NT2/D1 (cell line): Measurements from ENCODE around the gene FAM83E.
A peak's percentile ranks its signal among the peaks of the same experiment; 100 is the strongest.

Experiments used
- DNase-seq: peaks from one replicate; pipeline ENCODE4 v3.0.0-alpha.2; 2011; ENCODE audit warnings: low read depth, low spot score
- H3K27me3 ChIP-seq: 2 replicates; pipeline ENCODE4 v1.6.0; 2011; ENCODE audit warnings: mild to moderate bottlenecking; ENCODE audit not compliant: insufficient read length, insufficient read depth
- H3K36me3 ChIP-seq: 2 replicates; pipeline ENCODE4 v1.6.1; 2011; ENCODE audit warnings: mild to moderate bottlenecking, low read length, mixed read lengths; ENCODE audit not compliant: insufficient read depth, insufficient read length
- H3K4me1 ChIP-seq: 2 replicates; pipeline ENCODE4 v1.5.1; 2011; ENCODE audit not compliant: insufficient read depth, insufficient read length
- H3K4me3 ChIP-seq: 2 replicates; pipeline ENCODE4 v1.5.1; 2011; ENCODE audit warnings: low read depth; ENCODE audit not compliant: insufficient read length
- H3K9ac ChIP-seq: 2 replicates; pipeline ENCODE4 v1.6.0; 2011; ENCODE audit warnings: low read depth; ENCODE audit not compliant: insufficient read length
- H3K9me3 ChIP-seq: 2 replicates; pipeline ENCODE4 v1.5.1; 2011; ENCODE audit warnings: mild to moderate bottlenecking, low read length; ENCODE audit not compliant: insufficient read depth
- SUZ12 ChIP-seq: IDR thresholded peaks from 2 replicates; pipeline ENCODE4 v1.6.1; 2011; ENCODE audit not compliant: insufficient read length, insufficient read depth; ENCODE audit errors: extremely low read depth
- YY1 ChIP-seq: IDR thresholded peaks from 2 replicates; pipeline ENCODE4 v1.6.1; 2011; ENCODE audit not compliant: insufficient read length, insufficient read depth
- ZNF274 ChIP-seq: IDR thresholded peaks from 2 replicates; pipeline ENCODE4 v1.6.1; 2011; ENCODE audit warnings: mild to moderate bottlenecking, low read depth, low read length

Gene FAM83E

DNA sequence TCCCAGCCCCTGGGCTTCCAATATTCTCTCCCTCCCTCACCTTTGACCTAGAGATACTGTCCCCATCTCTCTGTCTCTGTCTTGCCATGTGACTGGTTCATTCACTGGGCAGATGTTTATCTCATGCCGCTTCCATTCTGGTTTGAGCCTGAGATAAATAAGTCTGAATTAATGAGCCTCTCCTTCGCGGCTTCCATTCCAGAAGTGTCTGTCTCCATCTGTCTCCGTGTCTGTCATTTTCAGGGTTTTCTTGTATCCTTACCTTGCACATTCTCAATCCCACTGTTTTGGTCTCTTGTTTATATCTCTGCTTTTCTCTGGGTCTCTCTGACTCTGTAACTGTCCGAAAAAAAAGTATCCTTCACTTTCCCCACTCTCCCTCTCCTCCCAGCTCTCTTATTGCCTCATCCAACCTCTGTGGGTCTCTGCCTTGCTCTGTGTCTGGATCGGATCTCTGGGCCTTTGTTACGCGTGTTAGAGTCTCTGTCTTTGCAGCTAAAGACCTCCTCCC, 8.7 kb upstream of the FAM83E start:
- peak overlapping the region; percentile 10 for H3K4me3 ChIP-seq
- peak overlapping the region; percentile 15 for H3K9ac ChIP-seq
- TF ChIP-seq ZNF274, result no peak
- no peak for TF ChIP-seq SUZ12
- TF ChIP-seq YY1, result no peak
- DNase-seq, result no peak
- no peaks in the 10 kb centered on the region for H3K4me1 ChIP-seq
- H3K9me3 ChIP-seq, result no peaks in the 10 kb centered on the region
- H3K36me3 ChIP-seq, result peaks cover 17% of the 10 kb centered on the region
- H3K27me3 ChIP-seq, result no peaks in the 10 kb centered on the region

- peak overlapping the region; percentile 96 for H3K4me3 ChIP-seq
- H3K9ac ChIP-seq, result peak overlapping the region; percentile 76
- no peak for DNase-seq
- TF ChIP-seq SUZ12, result no peak
- no peak for TF ChIP-seq ZNF274
- TF ChIP-seq YY1, result no peak
- no peaks in the 10 kb centered on the region for H3K27me3 ChIP-seq
- H3K4me1 ChIP-seq, result peaks cover 23% of the 10 kb centered on the region
- peaks cover 42% of the 10 kb centered on the region for H3K36me3 ChIP-seq
- no peaks in the 10 kb centered on the region for H3K9me3 ChIP-seq
These were observed 5.1 kb upstream of the FAM83E start for GRCh38 chr19:48619692-48620585.

GRCh38 chr19:48618916-48619691, 4.2 kb upstream of the FAM83E start, which contains the start of the genes RPL18 and SPHK2:
TSS of gene RPL18 (minus strand) at chr19:48619178. CDS start at chr19:48619143, 35 bp downstream.
TSS of gene SPHK2 (plus strand) at chr19:48619506. CDS start at chr19:48620515, 1,009 bp downstream.
- TF ChIP-seq YY1, result peak; percentile 14
- no peak for TF ChIP-seq SUZ12
- peaks cover 23% of the 10 kb centered on the region for H3K4me1 ChIP-seq

DNA sequence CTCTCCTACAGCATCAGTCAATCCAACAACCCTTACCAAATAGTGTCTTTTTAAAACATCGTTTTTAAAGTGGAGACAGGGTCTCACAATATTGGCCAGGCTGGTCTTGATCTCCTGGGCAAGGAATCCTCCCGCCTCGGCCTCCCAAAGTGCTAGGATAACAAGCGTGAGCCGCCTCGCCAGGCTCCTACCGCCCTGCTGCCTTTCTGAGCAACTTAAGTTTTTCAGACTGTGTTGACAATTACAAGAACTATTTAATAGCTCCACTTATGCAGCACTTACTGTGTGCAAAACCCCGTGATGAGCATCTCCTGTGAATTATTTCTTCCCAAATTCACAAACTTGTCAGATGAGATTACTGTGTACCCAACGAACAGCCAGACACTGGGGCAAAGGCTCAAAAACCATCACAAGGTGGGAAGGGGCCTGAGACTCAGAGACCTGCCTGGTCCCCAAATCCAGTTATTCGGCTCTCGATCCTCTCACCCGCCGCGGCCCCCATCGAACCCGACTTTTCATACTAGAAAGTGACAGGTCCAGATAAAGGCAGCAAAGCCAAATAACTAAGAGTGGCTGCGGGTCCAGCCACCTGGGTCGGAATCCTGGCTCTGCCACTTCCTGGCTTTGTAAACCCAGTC, 3.5 kb upstream of the FAM83E start:
- Histone ChIP-seq H3K4me1 (peaks cover 23% of the 10 kb centered on the region), H3K9me3 (no peaks in the 10 kb centered on the region)
- no peak for TF ChIP-seq ZNF274
- no peak for TF ChIP-seq YY1
- TF ChIP-seq SUZ12, result no peak

More at GRCh38 chr19:48618916-48619691, 4.2 kb upstream of the FAM83E start, which contains the start of the genes RPL18 and SPHK2:
- Histone ChIP-seq H3K9ac (peak within 1 kb of the TSS; percentile 96), H3K27me3 (no peaks in the 10 kb centered on the region), H3K36me3 (peaks cover 48% of the 10 kb centered on the region), H3K9me3 (no peaks in the 10 kb centered on the region), H3K4me3 (peak within 1 kb of the TSS; percentile 96)
- peak; percentile 92 for DNase-seq

GRCh38 chr19:48617146-48617937, 2.5 kb upstream of the FAM83E start:
- no peaks in the 10 kb centered on the region for H3K27me3 ChIP-seq
- TF ChIP-seq SUZ12, result no peak
- TF ChIP-seq ZNF274, result no peak
- TF ChIP-seq YY1, result no peak
- H3K4me3 ChIP-seq, result peak overlapping the region; percentile 96
- H3K4me1 ChIP-seq, result peaks cover 23% of the 10 kb centered on the region
- peak overlapping the region; percentile 96 for H3K9ac ChIP-seq
- no peaks in the 10 kb centered on the region for H3K9me3 ChIP-seq
- DNase-seq, result no peak
- H3K36me3 ChIP-seq, result peaks cover 60% of the 10 kb centered on the region

More for the DNA sequence above, 3.5 kb upstream of the FAM83E start:
- Histone ChIP-seq H3K4me3 (peak overlapping the region; percentile 96), H3K27me3 (no peaks in the 10 kb centered on the region), H3K9ac (peak overlapping the region; percentile 96), H3K36me3 (peaks cover 54% of the 10 kb centered on the region)
- no peak for DNase-seq

DNA sequence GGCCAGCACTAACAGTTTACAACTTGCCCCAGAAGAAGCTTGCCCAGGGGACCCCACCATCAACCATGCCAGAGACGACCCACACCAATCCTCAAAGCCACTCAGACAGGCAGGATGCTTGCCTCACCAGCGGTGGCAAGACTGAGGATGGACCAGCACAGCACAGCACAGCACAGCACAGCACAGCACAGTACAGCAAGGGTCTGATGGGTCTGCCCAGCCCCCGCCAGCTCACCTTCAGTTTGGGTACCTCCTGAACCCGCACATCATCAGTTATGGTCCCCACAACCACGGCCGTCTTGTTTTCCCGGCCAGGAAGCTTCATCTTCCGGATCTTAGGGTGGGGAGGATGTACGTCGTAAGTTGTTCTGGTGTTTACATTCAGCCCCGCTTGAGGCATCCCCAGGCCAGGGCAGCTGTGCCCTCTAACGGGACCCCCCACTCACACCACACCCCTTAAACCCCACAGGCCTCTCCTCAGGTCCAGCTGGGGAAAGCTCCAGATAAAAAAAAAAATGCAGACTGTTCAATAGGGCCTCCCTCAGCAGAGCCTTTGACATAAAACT, 1.7 kb upstream of the FAM83E start:
- Histone ChIP-seq H3K9ac (peak overlapping the region; percentile 96), H3K36me3 (peaks cover 64% of the 10 kb centered on the region), H3K27me3 (no peaks in the 10 kb centered on the region), H3K9me3 (no peaks in the 10 kb centered on the region), H3K4me1 (peaks cover 23% of the 10 kb centered on the region), H3K4me3 (peak overlapping the region; percentile 96)
- no peak for DNase-seq
- no peak for TF ChIP-seq SUZ12
- no peak for TF ChIP-seq YY1
- TF ChIP-seq ZNF274, result no peak
